ENCODE measurements around the gene PHF12.
A peak's percentile ranks its signal among the peaks of the same experiment; 100 is the strongest.

Gene PHF12

DNA sequence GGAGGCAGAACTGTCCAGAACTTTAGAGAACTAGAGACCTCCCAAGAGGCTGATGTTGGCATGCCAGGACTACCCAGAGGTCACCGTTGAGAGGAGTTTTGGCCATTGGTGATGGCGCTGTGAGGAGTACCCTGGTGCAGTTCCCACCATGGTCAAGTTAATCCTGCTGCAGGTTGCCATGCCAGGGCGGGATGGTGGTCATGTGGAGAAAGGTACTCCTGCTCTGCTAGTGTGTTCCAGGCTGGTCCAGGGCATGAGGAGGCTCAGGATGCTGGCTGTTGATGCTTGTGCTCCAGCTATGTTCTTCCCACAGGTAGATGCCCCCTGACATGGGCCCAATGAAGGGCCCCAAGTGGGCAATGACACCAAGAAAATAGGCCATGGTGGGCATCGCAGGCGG lies 4.1 kb upstream of the PHF12 start:
- no peak for FAIRE-seq

GRCh38 chr17:28954886-28955285 lies 3.6 kb upstream of the PHF12 start:
- FAIRE-seq = no peak
- no peak for DNase-seq (ENCODE audit: low spot score)

More for the DNA sequence above, 4.1 kb upstream of the PHF12 start:
- DNase-seq (ENCODE audit: low spot score) = no peak

DNA sequence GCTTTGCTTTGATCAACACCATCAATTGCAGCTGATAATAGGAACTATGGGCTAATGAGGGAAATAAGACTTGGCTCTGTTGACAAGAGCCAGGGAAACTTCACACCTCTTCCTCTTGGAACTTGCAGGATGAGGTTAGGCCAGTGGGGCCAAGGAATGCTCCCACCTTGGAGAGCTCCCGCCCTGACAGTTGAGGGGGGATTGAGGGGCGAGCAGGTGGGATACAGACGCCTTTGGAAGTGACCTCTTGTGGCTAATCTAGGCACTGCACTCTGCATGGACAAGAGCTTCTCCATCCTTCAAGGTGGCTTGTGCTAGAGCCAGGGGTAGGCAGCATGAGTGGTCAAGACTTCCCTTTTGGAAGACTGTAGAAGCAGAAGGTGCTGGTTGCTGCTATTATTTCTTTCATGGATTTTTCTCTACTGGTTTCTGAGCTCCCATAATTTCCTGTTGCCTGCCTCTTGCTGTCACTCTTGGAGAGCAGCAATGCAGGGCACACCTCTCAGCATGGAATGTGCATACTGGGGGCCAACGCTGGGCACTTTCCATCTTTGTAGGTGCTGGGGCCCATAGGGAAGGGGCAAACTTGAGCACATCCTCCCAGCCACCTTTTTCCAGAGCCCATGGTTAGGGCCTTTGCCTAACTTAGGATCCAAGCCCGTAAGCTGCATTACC lies 2.3 kb upstream of the PHF12 start:
- DNase-seq (ENCODE audit: low spot score) (peak; percentile 53), FAIRE-seq (no peak)

GRCh38 chr17:28951991-28952975 lies 965 bp upstream of the PHF12 start:
- FAIRE-seq = peak; percentile 87
- DNase-seq (ENCODE audit: low spot score) = peak; percentile 95

DNA sequence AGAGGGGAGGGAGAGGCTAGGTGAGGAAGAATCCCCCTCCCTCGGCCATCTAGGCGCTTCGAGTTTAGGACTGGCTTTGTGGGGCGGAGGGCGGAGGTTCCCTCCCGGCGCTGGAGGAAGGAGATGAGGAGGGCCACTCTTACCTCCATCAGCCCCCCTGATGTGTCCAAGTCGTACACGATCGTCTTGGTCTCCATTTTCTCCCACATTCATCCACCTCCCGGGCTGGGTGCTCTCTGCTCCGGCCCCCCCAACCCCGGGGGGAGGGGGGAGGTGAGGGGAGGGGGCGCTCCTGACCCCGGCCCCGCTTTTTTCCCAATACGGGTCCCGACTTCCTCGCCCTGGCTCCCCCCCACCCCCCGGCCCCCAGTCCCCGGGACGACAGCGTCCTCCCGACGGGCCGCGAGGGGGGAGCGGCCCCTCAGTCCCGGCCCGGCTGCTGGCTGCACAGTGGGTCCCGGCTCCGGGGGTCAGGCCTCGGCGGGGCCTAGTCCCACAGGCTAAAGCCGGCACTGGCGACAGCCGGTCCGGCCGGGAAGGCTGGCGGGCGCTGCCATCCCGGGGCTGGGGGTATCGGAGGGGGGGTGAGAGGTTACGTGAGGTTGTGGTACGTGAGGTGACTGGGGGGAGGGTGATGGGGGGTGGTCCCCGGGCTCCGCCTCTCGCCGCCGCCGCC lies 428 bp downstream of the PHF12 start:
- FAIRE-seq (no peak), DNase-seq (ENCODE audit: low spot score) (no peak)

DNA sequence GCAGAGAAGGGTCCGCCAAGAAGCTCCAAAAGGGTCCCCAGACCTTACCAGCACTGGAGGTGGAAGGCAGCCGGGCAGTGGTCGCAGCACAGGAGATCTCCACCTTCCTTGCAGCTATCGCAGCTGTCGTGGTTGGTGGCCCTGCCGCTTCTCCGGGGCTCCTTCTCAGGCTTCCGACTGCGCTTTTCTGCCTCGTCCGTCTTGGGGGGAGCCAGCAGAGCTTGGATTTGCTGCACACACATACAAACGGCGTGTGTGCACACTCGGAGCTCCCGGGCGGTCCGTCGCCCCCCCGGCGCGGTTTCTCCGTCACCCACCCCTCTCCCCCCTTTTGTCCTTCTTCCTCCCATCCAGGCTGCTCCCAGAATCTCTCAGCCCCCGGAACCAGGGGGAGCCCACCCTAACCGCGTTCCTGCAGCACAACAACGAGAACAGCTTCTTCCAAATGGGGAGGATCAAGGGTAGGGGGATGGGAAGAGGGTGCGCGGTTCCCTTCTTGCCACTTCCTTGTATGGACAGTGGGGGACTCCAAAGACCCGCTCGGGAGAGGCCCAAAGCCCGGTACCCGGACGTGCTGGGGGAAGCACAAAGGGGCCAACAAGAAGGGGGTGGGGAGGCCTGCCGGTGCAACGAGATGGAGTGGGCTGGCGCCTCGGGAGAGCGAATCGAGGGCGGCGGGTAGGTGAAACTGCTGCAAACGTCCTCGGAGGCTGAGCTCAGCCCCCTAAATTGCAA lies 1.1 kb downstream of the PHF12 start:
- DNase-seq (ENCODE audit: low spot score) (no peak), FAIRE-seq (no peak)

DNA sequence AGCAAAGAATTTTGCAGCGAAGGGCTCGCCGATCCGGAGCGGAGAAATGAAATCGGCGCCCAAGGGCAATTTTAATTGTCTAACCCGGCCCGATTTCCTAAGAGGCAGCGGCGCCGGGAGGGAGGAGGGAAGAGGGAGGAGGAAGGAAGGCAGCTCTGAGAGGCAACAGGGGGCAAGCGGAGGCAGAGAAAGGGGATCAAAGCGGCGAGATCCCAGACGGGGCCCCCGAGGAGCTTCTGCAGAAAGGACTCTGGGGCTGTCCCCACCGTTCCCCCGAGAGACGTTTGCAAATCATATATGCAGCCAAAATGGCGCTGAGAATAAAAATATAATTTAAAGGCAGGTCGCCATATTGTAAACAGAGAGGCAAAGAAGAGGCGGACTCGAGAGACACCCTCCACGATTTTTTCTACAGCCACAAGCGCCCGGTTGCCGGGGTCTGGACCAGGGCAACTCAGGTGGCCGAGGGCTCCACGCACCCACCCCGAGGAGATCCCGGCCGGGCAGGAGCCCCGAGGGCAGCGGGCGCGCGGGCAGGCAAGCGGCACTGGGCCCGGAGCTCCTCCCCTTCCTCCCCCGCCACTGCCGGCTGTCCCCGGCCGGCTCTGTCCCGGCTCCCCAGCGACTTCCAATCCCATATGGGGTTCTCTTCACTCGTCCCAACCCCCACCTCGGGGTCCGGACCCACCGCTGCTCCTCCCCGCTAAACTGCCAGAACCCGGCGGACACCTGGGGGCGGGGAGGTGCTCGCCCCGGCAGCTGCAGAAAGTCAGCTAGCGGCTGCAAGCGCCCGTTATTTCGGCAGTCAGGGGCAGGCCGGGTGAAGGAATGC lies 1.9 kb downstream of the PHF12 start:
- FAIRE-seq = no peak
- DNase-seq (ENCODE audit: low spot score) = peak; percentile 46

- DNase-seq (ENCODE audit: low spot score) (no peak), FAIRE-seq (no peak)
These were observed 2.5 kb downstream of the PHF12 start for GRCh38 chr17:28948873-28949184.

DNA sequence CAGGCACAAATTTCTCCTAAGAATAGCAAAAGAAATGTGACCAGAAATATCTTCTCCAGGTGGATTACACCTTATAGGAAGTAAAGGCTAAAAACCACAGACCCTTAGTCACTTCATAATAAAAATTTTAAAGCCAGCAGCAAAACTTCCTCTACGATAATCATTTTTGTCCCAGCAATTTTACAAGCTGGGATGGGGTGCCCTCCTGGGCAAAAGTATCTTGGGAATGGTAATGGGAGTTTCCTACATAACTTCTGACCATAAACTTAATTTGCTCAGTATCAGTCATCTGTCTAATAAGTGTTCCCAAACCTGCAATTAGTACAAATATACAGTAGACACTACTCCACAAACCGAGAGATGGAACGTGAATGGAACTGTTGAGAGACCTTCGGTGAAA lies 3.0 kb downstream of the PHF12 start:
- DNase-seq (ENCODE audit: low spot score) (no peak), FAIRE-seq (no peak)

DNA sequence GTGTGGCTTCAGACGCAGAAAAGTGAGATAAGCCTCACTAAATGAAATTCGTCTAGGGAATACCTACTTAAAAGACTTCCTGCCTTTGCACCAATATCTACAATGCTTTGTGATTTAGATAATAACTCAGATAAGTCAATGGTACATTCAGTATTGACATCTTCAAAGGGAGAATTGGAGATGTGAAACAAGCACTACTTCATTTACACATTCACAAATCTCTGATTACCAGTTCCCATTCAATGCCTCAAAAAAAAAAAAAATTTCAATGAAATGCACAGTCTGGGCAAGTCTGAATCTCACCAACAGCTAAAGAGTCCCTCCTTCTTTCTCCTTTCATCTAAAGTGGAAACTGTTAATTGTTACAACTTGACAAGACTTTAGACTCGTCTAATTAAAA lies 3.7 kb downstream of the PHF12 start:
- FAIRE-seq = no peak
- DNase-seq (ENCODE audit: low spot score) = no peak

GRCh38 chr17:28946239-28946638 lies 5.1 kb downstream of the PHF12 start:
- FAIRE-seq = no peak
- DNase-seq (ENCODE audit: low spot score) = no peak

DNA sequence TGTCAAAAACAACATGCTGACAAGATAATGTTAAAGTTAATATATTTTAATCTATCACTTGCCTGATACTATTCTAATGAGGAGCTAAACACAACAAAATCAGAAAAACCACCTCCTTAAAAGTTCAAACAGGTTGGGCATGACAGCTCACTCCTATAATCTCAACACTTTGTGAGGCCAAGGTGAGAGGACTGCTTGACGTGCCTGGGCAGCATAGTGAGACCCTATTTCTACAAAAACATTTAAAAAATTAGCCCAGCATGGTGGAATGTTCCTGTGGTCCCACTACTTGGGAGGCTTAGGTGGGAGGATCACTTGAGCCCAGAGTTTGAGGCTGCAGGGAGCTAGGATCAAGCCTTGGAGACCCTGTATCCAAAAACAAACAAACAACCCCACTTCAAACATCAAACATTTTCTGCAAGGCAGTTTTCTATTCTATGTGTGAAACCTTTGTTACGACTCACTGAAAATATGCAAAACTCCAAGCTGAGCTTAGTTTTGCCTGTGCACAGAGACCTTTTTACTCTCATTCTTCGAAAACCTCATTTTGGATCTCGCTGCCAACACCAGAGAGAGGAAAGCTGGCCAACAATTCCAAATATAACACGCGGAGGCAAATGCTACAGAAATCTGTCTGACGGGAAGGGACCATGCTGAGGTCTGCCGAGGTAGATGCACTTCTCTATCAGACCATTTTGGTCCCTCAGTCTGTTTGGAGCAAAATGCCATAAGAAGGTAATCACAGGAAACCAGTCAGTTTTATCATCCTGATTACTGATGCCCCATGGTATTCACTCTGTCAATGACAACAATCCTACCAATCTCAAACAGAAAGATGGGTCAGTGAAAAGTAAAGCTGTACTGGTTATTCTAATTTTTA lies 6.2 kb downstream of the PHF12 start:
- no peak for FAIRE-seq
- no peak for DNase-seq (ENCODE audit: low spot score)

DNA sequence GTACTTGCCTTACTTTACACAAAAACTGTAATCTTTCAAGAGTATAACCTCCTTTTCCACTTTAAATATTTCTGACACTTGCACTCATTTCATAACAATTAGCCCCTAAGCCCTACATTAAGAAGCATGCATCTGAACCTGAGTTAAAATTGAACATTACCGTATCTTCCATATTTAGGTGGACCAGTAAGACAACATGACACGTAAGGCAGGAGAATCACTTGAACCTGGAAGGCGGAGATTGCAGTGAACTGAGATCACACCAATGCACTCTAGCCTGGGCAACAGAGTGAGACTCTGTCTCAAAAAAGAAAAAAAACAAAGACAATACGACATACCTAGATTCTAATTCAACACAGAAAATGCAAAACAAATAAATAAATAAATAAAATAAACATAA lies 7.0 kb downstream of the PHF12 start:
- no peak for FAIRE-seq
- DNase-seq (ENCODE audit: low spot score) = no peak

GRCh38 chr17:28942925-28943324 lies 8.4 kb downstream of the PHF12 start:
- no peak for FAIRE-seq
- DNase-seq (ENCODE audit: low spot score) = no peak

DNA sequence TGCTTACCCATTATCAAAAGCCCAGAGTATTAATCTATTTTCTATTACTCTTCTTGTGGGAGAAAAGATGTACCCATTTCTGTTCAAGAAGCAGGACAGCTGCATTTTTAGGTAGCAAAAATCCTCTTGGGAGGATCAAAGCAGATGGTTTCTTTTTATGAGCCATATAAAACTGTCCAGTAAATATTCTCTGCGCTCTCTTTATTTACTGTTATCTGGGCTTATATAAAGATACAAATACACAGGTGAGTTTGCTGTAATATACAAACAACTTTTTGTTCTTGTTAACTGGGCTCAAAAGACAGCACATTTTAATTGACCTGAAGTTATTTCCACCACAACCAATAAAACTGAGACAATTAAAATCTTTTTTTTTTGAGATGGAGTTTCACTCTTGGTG lies 10.1 kb downstream of the PHF12 start:
- DNase-seq (ENCODE audit: low spot score) (no peak), FAIRE-seq (no peak)

GRCh38 chr17:28940675-28941074 lies 10.6 kb downstream of the PHF12 start:
- no peak for FAIRE-seq

GRCh38 chr17:28940142-28940541 lies 11.2 kb downstream of the PHF12 start:
- DNase-seq (ENCODE audit: low spot score) = no peak
- no peak for FAIRE-seq

More at GRCh38 chr17:28940675-28941074, 10.6 kb downstream of the PHF12 start:
- no peak for DNase-seq (ENCODE audit: low spot score)

DNA sequence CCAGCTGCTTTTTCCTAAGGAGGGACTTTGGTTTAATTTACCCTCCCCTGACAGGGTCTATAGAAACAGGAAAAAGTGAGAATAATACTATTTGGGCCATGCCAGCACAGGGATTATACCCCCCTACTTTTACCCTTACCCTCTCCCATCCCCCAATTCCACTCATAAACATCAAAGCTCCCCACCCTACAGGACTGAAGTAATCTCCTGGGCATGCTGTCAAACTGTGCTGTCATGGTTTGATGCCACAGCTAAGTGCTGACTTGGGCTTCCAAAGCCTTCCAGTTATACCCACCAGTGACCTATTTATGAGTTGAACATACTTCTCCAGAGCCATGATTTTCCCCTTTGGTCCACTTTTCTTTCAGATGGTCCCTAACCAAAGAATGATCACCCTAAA lies 12.8 kb downstream of the PHF12 start:
- DNase-seq (ENCODE audit: low spot score) (no peak), FAIRE-seq (no peak)

DNA sequence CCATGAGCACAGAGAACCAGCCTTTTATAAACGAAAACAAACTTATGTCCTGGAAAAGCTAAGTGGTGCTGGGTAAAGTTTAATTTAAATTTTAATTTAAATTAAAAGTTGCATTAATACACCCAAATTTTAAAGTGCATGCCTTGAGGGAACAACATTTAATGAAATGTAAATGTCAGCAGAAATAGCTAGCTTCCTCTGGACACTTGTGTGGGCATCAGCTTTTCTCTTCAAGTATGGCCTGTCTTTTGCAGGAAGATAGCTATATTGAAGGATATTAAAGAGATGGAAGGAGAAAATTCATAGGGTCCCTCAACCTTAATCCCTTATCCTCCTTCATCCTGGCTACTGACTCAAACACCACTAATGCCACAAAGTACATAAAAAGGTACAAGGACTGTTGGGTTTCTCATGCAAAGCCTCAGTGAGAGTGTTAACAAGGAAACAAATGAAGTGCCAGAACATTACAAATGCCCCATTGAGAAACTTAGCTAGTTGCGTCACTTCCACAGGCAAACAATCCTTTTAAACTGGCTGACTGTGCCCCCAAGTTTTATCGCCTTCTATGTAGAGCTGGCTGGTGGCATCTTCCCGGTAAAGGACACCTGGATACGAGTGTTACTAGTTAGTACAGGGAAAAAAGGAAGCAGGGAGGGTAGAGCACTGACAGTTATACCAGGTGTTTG lies 14.1 kb downstream of the PHF12 start:
- no peak for FAIRE-seq
- no peak for DNase-seq (ENCODE audit: low spot score)

Data from urothelium cell line (cell line).